ENCODE measurements around the gene ZNF587B. TPM values are rescaled to one million over a fixed set of nuclear protein-coding genes. Genes with fewer than 3 reads are reported as not detected.
"Not testable (repeated sequence)": the region's sequence is repeated elsewhere in the genome, so short reads cannot be mapped to it uniquely, and the experiment has no call there.

Gene ZNF587B
- total RNA-seq: 13.2 TPM

GRCh38 chr19:57830071-57830602 lies at the start of gene ZNF587B:
TSS of gene ZNF587B (plus strand) at chr19:57830299. CDS start at chr19:57830529, 230 bp downstream.
- intact Hi-C loops (cut with DNase I): no loop called here
- DNase-seq (ENCODE audit: low spot score) (no peak), ATAC-seq (peak; percentile 85)

GRCh38 chr19:57786286-57786685 lies 43.8 kb upstream of the ZNF587B start:
- DNase-seq (ENCODE audit: low spot score): no peak
- intact Hi-C loops (cut with DNase I): no loop called here
- ATAC-seq: no peak

DNA sequence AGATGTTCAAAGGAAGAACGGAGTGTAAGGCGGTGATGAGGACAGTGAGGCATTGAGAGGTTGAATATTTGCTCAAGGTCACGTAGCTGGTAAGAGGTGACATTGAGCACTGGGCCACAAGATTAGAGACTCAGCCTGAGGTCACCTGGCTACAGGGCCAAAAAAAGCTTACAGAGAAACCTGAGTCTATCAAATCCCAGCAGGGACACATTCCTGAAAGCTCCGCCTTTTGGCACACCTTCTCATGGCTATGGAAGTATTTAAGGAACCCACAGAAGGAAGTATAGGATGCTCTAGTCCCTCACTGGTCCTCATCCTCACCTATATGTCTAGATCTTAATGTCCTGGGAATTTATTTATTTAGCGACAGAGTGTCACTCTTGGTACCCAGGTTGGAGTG lies 43.2 kb upstream of the ZNF587B start:
- ATAC-seq: no peak

GRCh38 chr19:57788114-57788692 lies 41.9 kb upstream of the ZNF587B start:
- DNase-seq (ENCODE audit: low spot score) (no peak), ATAC-seq (no peak)
- intact Hi-C loops (cut with DNase I): no loop called here

More for the DNA sequence above, 43.2 kb upstream of the ZNF587B start:
- intact Hi-C loops (cut with DNase I): no loop called here
- no peak for DNase-seq (ENCODE audit: low spot score)

DNA sequence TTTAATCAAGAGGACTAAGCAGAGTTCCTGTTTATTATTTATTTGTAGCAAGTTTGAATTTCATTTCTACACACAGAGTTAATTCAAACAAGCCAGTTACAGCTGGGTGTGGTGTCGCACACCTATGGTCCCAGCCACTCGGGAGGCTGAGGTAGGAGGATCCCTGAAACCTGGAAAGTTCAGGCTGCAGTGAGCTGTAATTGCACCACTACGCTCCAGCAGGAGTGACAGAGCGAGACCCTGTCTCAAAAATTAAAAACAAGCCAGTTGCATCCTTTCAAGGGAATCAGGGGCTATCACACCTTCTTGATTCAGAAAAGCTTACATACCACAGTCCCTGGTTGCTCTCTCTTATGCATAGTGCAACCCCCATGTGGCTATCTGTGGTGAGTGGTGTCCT lies 40.8 kb upstream of the ZNF587B start:
- no peak for ATAC-seq
- DNase-seq (ENCODE audit: low spot score): no peak
- intact Hi-C loops (cut with DNase I): no loop called here

DNA sequence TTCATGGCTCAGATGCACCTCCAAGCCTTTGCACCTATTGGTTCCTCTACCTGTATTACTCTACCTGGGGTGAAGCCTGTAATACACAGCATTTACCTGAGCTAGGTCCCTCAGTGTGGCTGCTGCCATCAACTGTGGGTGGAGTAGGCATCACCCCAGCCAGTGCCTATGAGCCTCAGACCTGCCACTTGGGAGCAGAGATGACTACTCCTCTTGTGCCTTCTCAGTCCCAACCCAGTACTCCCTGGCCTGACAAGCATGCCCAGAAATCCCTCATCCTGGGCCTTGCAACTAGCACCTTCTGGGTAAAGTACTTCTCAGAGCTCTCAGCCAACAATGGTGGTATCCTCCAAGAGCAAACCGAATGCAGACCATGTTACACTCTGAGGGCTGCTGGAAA lies 33.5 kb upstream of the ZNF587B start:
- DNase-seq (ENCODE audit: low spot score); ATAC-seq; intact Hi-C loops (cut with DNase I): not testable (repeated sequence)

- no peak for ATAC-seq
- intact Hi-C loops (cut with DNase I): no loop called here
- no peak for DNase-seq (ENCODE audit: low spot score)
These were observed 29.4 kb upstream of the ZNF587B start for GRCh38 chr19:57800696-57801095.

- intact Hi-C loops (cut with DNase I): no loop called here
- DNase-seq (ENCODE audit: low spot score): no peak
- ATAC-seq: no peak
These were observed 27.8 kb upstream of the ZNF587B start for GRCh38 chr19:57802269-57802668.

DNA sequence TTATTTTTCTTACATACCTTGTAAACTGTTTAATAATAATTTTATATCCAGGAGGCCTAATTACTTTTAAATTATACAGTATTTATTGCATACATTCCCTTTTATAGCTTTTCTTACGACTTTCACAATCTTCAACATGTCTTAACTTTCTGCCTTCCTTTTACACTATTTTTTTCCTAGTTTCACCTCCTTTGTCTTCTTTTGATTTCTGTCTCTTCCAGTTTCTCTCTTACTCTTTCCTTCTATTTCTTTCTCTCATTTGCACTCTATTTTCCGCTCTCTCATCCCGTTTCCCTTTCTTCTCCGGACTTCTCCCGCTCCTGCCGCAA lies 26.9 kb upstream of the ZNF587B start:
- intact Hi-C loops (cut with DNase I): no loop called here
- no peak for ATAC-seq
- DNase-seq (ENCODE audit: low spot score): no peak

- DNase-seq (ENCODE audit: low spot score) (no peak), ATAC-seq (peak; percentile 70)
- intact Hi-C loops (cut with DNase I): no loop called here
These were observed 26.3 kb upstream of the ZNF587B start for GRCh38 chr19:57803594-57804325.

DNA sequence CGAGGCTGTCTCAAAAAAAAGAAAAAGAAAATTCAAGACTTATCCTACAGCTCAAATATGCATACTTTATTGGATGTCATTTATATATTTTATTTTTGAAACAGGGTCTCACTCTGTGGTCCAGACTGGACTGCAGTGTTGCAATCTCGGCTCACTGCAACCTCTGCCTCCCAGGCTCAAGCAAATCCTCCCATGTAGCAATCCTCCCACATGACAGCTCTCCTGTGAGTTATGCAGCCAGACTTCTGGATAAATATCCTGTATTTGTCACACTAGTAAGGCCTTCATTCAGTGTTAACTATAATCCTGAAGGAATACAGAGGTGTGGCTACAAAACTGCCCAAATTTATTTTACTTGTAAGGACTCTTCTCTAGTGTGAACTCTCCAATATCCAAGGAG lies 22.6 kb upstream of the ZNF587B start:
- DNase-seq (ENCODE audit: low spot score) (no peak), ATAC-seq (no peak)
- intact Hi-C loops (cut with DNase I): no loop called here

DNA sequence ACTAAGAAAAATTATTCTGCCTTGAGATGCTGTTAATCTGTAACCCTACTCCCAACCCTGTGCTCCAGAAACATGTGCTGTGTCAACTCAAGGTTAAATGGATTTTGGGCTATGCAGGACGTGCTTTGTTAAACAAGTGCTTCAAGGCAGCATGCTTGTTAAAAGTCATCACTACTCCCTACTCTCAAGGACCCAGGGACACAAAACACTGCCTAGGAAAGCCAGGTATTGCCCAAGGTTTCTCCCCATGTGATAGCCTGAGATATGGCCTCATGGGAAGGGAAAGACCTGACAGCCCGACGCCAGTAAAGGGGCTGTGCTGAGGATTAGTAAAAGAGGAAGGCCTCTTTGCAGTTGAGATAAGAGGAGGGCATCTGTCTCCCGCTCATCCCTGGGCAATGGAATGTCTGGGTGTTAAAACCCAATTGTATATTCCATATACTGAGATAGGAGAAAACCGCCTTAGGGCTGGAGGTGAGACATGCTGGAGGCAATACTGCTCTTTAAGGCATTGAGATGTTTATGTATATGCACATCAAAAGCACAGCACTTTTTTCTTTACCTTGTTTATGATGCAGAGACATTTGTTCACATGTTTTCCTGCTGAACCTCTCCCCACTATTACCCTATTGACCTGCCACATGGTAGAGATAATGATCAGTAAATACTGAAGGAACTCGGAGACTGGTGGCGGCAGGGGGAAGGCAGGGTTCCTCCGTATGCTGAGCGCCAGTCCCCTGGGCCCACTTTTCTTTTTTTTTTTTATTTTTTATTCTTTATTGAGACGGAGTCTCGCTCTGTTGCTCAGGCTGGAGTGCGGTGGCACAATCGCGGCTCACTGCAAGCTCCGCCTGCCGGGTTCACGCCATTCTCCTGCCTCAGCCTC lies 19.4 kb upstream of the ZNF587B start:
- intact Hi-C loops (cut with DNase I): not testable (repeated sequence)

DNA sequence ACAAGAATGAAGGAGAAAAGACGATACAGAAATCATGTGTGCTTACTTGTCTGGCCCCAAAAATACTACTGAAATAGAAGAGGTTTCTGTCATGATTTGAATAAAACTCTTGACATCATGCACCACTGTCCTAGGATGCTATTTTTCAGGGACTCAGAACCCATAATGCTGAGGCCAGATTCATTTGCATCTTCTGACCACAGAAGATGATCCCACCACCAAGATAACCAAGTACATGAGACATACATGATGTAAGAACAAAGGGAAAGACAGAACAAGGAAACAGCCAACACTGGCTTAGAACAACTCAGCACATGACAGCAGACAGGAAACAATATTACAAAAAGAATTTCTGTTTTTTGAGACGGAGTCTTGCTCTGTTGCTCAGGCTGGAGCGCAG lies 17.9 kb upstream of the ZNF587B start:
- intact Hi-C loops (cut with DNase I): no loop called here
- no peak for DNase-seq (ENCODE audit: low spot score)
- ATAC-seq: no peak

More for the DNA sequence above, 19.4 kb upstream of the ZNF587B start:
- not testable (repeated sequence) for DNase-seq (ENCODE audit: low spot score); ATAC-seq

DNA sequence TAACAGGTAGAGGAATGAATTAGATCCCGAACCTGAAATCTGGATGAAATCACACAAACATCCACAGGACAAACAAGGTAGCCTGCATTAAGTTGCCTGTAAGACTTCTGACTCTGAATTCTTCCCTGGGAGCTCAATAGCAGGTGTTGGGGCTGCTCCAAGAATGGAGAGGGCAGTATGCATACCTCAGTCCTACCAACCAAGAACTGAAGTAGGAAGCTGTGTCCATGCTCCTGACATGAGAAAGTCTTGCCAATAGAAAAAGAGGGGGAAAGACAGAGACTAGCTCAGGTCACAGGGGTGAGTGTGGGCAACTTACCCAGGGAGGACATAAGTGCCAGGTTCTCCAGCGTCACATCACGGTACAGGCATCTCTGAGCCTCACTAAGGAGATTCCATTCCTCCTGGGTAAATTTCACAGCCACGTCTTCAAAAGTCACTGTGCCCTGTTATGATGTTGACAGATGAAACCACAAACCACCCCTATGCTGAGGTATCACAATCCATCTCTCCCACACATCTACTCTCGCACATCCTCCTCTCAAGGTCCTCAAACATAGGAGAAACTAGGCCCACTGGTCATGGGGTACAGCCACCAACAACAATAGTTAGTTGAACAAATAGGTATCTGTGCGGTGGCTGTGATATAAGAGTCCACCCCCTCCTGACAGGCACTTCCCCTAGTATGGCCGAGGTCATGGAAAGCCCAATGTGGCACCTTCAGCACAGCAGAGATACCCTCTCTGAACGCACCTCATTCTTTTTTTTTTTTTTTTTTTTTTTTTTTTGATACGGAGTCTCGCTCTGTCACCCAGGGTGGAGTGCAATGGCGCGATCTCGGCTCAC lies 16.9 kb upstream of the ZNF587B start:
- DNase-seq (ENCODE audit: low spot score); intact Hi-C loops (cut with DNase I); ATAC-seq: not testable (repeated sequence)

- intact Hi-C loops (cut with DNase I): no loop called here
- ATAC-seq (peak; percentile 1), DNase-seq (ENCODE audit: low spot score) (no peak)
These were observed 16.1 kb upstream of the ZNF587B start for GRCh38 chr19:57813919-57814504.

DNA sequence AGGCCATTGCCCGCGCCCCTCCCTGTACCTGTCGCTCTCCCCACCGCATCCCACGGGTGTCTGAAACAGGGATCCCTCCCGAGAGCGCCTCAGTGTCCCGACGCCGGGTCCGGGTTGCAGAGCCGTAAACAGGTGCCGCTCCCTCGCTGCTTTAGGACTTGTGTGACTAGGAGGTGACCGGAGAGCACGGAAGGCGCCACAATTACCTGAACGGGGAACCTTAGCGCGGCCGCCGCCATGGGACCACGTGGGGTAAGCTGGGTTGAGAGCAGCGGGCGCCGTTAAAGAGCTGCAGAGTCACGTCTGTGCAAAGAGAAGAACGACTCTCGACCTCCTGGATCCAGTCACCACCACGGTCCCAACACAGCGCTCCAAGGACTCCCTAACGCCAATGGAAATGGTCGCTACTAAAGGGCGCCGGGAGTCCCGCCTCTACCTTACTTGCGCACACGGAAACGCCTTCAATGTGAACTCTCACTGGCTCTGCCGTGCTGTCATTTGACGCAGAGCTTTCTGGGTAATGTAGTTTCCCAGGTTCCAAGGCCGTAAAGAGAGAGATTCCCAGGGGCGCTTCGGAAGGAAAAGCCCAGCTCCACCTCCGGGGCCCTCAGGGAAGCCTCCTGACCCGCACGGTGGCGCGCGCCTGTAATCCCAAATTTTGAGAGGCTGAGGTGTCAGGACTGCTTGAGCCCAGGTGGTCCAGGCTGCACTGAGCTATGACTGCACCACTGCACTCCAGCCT lies 15.4 kb upstream of the ZNF587B start, which contains the start of gene ZNF552:
Gene ZNF552, minus strand, starts transcription at position 409 of the 742 bp plus-strand sequence. Its CDS starts 170 bp downstream, at position 239.
- DNase-seq (ENCODE audit: low spot score) (peak; percentile 84), ATAC-seq (peak; percentile 97)
- intact Hi-C loops (cut with DNase I): no loop called here

GRCh38 chr19:57815247-57816075 lies 14.6 kb upstream of the ZNF587B start:
- DNase-seq (ENCODE audit: low spot score) (no peak), ATAC-seq (no peak)
- intact Hi-C loops (cut with DNase I): no loop called here
